GM23338 (cell line): ENCODE results near the gene LRBA.

Experiments
- EZH2 ChIP-seq: fragments of 200-600 bp; sonication (generic); IDR thresholded peaks from one replicate; pipeline ENCODE4 v1.8.0; 2017; ENCODE audit warnings: antibody characterized with exemption, mild to moderate bottlenecking, low read depth; ENCODE audit not compliant: unreplicated experiment
- POLR2AphosphoS5 ChIP-seq: IDR thresholded peaks from 2 replicates; pipeline ENCODE4 v1.6.1; 2016; ENCODE audit warnings: antibody characterized with exemption, low read depth
- REST ChIP-seq: IDR thresholded peaks from one replicate; pipeline ENCODE4 v1.6.1; 2018; ENCODE audit warnings: antibody characterized with exemption; ENCODE audit not compliant: unreplicated experiment
- ZNF462 ChIP-seq: fragments of 250-450 bp; sonication (Bioruptor Pico); IDR thresholded peaks from 2 replicates; pipeline ENCODE4 v1.5.0; 2020; ENCODE audit warnings: mild to moderate bottlenecking, moderate library complexity
- TF ChIP-seq, protein P1 (sequence below), 2 experiments: fragments of 200-600 bp in 1 of 2; sonication (generic) in 1 of 2; conservative IDR thresholded peaks; 2 replicates each; pipeline versions ENCODE4 v1.5.1 to v1.6.1; 2016 to 2017; ENCODE audit warnings: antibody characterized with exemption in 2 of 2, low read depth in 2 of 2, mild to moderate bottlenecking in 2 of 2, moderate library complexity in 1 of 2

- TF ChIP-seq, protein P1, sequence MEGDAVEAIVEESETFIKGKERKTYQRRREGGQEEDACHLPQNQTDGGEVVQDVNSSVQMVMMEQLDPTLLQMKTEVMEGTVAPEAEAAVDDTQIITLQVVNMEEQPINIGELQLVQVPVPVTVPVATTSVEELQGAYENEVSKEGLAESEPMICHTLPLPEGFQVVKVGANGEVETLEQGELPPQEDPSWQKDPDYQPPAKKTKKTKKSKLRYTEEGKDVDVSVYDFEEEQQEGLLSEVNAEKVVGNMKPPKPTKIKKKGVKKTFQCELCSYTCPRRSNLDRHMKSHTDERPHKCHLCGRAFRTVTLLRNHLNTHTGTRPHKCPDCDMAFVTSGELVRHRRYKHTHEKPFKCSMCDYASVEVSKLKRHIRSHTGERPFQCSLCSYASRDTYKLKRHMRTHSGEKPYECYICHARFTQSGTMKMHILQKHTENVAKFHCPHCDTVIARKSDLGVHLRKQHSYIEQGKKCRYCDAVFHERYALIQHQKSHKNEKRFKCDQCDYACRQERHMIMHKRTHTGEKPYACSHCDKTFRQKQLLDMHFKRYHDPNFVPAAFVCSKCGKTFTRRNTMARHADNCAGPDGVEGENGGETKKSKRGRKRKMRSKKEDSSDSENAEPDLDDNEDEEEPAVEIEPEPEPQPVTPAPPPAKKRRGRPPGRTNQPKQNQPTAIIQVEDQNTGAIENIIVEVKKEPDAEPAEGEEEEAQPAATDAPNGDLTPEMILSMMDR (conservative IDR thresholded peaks at IDR 0.05; ENCODE audit: low read depth in 2 of 2): no peak
- TF ChIP-seq REST (no peak), POLR2AphosphoS5 (no peak), ZNF462 (no peak), EZH2 (no peak)
These were observed 667.0 kb downstream of the LRBA start for GRCh38 chr4:150348079-150348478.
